Pancreas (tissue), 10 donors: Measurements from ENCODE around the gene PTPRM. TPM values are rescaled to one million over a fixed set of nuclear protein-coding genes. Genes with fewer than 3 reads are reported as not detected.

Experiments used
- ATAC-seq, 4 donors: fragments of 200-7000 bp; cut with Tn5 transposase; one replicate each; pipeline versions ENCODE4 v1.8.0 to v1.9.1; 2020; ENCODE audit warnings: mild to moderate bottlenecking in 4 of 4, moderate library complexity in 4 of 4
- DNase-seq, 6 donors: peaks; one replicate each; pipeline ENCODE4 v3.0.0-alpha.2; 2020
- FAIRE-seq: peaks from 2 replicates; lab custom pipeline; 2012; peaks lifted over from hg19 to GRCh38; lab: Jason Lieb, UNC
- H3K27ac ChIP-seq, 4 donors: fragments of 200-600 bp; sonication (generic); 1 replicate in 3 of 4; 2 replicates in 1 of 4; pipeline versions ENCODE4 v1.5.0 to v1.8.0; 2020
- H3K27me3 ChIP-seq, 4 donors: fragments of 200-600 bp; one replicate each; pipeline ENCODE4 v1.8.0; 2021
- H3K36me3 ChIP-seq, 3 donors: fragments of 200-600 bp; sonication (generic) in 1 of 3; one replicate each; pipeline versions ENCODE4 v1.5.0 to v1.8.0; 2020 to 2021
- H3K4me1 ChIP-seq, 3 donors: fragments of 200-600 bp; one replicate each; pipeline ENCODE4 v1.8.0; 2021
- H3K4me3 ChIP-seq, 4 donors: fragments of 200-600 bp; sonication (generic) in 2 of 4; one replicate each; pipeline versions ENCODE4 v1.5.0 to v1.8.0; 2020 to 2021
- H3K9me3 ChIP-seq, 4 donors: fragments of 200-600 bp; one replicate each; pipeline ENCODE4 v1.8.0; 2021
- WGBS, 2 donors: extraction: QIAGEN DNeasy Blood & Tissue Kit; methylation state at CpG; one replicate each; pipeline ENCODE4 v1.1.7; 2013; 5-methylcytosine and 5-hydroxymethylcytosine counted together
- intact Hi-C, 3 donors: fragments of 100-400 bp; cut with DNase I; formaldehyde crosslinking; loops; one replicate each; pipeline versions ENCODE4 v1.11.1 to v1.14.2; 2022
- polyA plus RNA-seq, 2 donors: library from polyadenylated mRNA; stranded (reverse); fragments of 200-250 nt; gene quantifications; one replicate each; pipeline ENCODE4 v1.2.3, GENCODE V29; 2013
- total RNA-seq, 6 donors: library from RNA; stranded (reverse); fragmentation: NEBNext Ultra II Directional in 4 of 6; extraction: Animal tissue kit (Norgen Biotek cat#: 25700) in 4 of 6; gene quantifications; one replicate each; pipeline versions ENCODE4 v1.2.1 to v1.2.4, GENCODE V29; 2021 to 2023
- TF ChIP-seq, protein P1 (sequence below), 4 donors: fragments of 200-600 bp; sonication (generic) in 3 of 4; IDR thresholded peaks; one replicate each; pipeline versions ENCODE4 v1.5.0 to v1.8.0; 2021; ENCODE audit warnings: antibody characterized with exemption in 4 of 4
- donor health status: healthy with polysubstance abuse.
- donor health status: DM: no; HTN: no; CAD: no; lungs with moderate emphysema.
- donor health status: DM: no; HTN: no; CAD: no.
- donor health status: control.
- donor health status: control.
- donor health status: Bipolar disorder and iron deficiency.
- donor health status: DM: yes; HTN: yes; CAD: no.
- donor health status: DM: no; HTN: no; CAD: no.
- donor health status: DM: no; HTN: no; CAD: no.
- donor health status: DM: yes; HTN: yes; CAD: no.

The PTPRM gene
- total and polyA plus RNA-seq, 8 donors, result 14.5 to 50.7 (median 19.7) TPM

GRCh38 chr18:7754725-7755181 lies 187.6 kb downstream of the PTPRM start:
- FAIRE-seq (no peak), ATAC-seq (peak; percentile 67 to 87 (median 82)), DNase-seq (peak in 2 of 6 donors; percentile 21 to 38)
- Histone ChIP-seq H3K27ac (peak overlapping the region in 2 of 4 donors; percentile 36 to 42), H3K4me1 (peaks cover 4 to 28% (median 21%) of the 10 kb centered on the region in 3 donors), H3K27me3 (no peaks in the 10 kb centered on the region), H3K36me3 (no peaks in the 10 kb centered on the region), H3K4me3 (no peak overlapping the region), H3K9me3 (no peaks in the 10 kb centered on the region)
- intact Hi-C loops, result loop anchor here in 1 of 3 donors (10.0 kb wide), 1 partner anchor 190 kb away; the partner anchor contains the start of gene PTPRM
- TF ChIP-seq, protein P1, sequence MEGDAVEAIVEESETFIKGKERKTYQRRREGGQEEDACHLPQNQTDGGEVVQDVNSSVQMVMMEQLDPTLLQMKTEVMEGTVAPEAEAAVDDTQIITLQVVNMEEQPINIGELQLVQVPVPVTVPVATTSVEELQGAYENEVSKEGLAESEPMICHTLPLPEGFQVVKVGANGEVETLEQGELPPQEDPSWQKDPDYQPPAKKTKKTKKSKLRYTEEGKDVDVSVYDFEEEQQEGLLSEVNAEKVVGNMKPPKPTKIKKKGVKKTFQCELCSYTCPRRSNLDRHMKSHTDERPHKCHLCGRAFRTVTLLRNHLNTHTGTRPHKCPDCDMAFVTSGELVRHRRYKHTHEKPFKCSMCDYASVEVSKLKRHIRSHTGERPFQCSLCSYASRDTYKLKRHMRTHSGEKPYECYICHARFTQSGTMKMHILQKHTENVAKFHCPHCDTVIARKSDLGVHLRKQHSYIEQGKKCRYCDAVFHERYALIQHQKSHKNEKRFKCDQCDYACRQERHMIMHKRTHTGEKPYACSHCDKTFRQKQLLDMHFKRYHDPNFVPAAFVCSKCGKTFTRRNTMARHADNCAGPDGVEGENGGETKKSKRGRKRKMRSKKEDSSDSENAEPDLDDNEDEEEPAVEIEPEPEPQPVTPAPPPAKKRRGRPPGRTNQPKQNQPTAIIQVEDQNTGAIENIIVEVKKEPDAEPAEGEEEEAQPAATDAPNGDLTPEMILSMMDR (IDR thresholded peaks at IDR 0.05), result no peak
- WGBS, 2 donors, result 17 to 19% methylated on average over 7 of the region's 7 CpGs

GRCh38 chr18:7755753-7756475 lies 188.8 kb downstream of the PTPRM start:
- Histone ChIP-seq H3K27me3 (no peaks in the 10 kb centered on the region), H3K4me3 (no peak overlapping the region), H3K9me3 (no peaks in the 10 kb centered on the region), H3K36me3 (no peaks in the 10 kb centered on the region), H3K27ac (no peak overlapping the region), H3K4me1 (peaks cover 0 to 24% (median 18%) of the 10 kb centered on the region in 3 donors)
- FAIRE-seq (no peak), DNase-seq (no peak), ATAC-seq (peak; percentile 55 to 88 (median 78))
- intact Hi-C loops, result loop anchor here in 1 of 3 donors (10.0 kb wide), 1 partner anchor 191 kb away; the partner anchor contains the start of gene PTPRM
- TF ChIP-seq, protein P1 (IDR thresholded peaks at IDR 0.05), result peak in 2 of 4 donors; percentile 8 to 19
- 69 to 82% methylated on average over 4 of the region's 4 CpGs for WGBS, 2 donors

GRCh38 chr18:7757175-7757574 lies 190.1 kb downstream of the PTPRM start:
- FAIRE-seq, result no peak
- no peak for DNase-seq
- Histone ChIP-seq H3K36me3 (no peaks in the 10 kb centered on the region), H3K4me1 (peaks cover 0 to 28% (median 25%) of the 10 kb centered on the region in 3 donors), H3K27ac (no peak overlapping the region), H3K4me3 (no peak overlapping the region), H3K9me3 (no peaks in the 10 kb centered on the region), H3K27me3 (no peaks in the 10 kb centered on the region)
- intact Hi-C loops, result loop anchor here in 1 of 3 donors (10.0 kb wide), 1 partner anchor 192 kb away; the partner anchor contains the start of gene PTPRM
- WGBS, 2 donors, result 86 to 93% methylated on average over 2 of the region's 2 CpGs
- no peak for ATAC-seq
- TF ChIP-seq, protein P1 (IDR thresholded peaks at IDR 0.05), result no peak

DNA sequence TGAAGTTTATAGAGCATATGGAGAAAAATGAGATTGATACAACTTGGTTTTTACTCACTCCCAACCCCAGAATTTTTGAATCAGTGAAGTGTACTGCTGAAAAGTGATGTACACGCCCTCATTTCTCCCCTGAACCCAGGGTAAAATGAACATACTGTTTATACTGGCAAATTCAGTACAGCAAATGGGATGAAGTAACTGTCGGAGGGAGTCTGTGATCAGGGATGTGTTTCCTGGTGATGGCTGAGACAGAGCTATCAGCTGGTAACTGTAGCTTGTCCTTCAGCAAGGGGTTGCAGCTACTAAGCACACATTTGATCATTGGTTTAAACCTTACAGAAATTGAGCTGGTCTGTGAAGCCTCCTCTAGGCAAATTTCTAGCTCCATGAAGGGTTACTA lies 191.6 kb downstream of the PTPRM start:
- intact Hi-C loops, result loop anchor here in 1 of 3 donors (10.0 kb wide), 1 partner anchor 194 kb away; the partner anchor contains the start of gene PTPRM
- H3K27ac ChIP-seq, result no peak overlapping the region

More for the DNA sequence above, 191.6 kb downstream of the PTPRM start:
- H3K27me3 ChIP-seq, result no peaks in the 10 kb centered on the region
- FAIRE-seq, result no peak
- WGBS, 2 donors, result 68 to 74% methylated on average over 2 of the region's 2 CpGs
- TF ChIP-seq, protein P1 (IDR thresholded peaks at IDR 0.05), result no peak
- ATAC-seq, result peak in 1 of 4 donors; percentile 7
- no peaks in the 10 kb centered on the region for H3K9me3 ChIP-seq
- H3K4me3 ChIP-seq, result no peak overlapping the region
- peaks cover 0 to 36% (median 25%) of the 10 kb centered on the region in 3 donors for H3K4me1 ChIP-seq
- DNase-seq, result no peak
- H3K36me3 ChIP-seq, result no peaks in the 10 kb centered on the region
